GM20000 (cell line): ENCODE measurements around the gene RALGPS1.

Experiments
- DNase-seq: peaks from one replicate; pipeline ENCODE4 v3.0.0; 2012; ENCODE audit warnings: low spot score
- CTCF ChIP-seq: IDR thresholded peaks from 2 replicates; pipeline ENCODE4 v1.5.1; 2012; ENCODE audit warnings: mild to moderate bottlenecking, control low read depth; ENCODE audit errors: extremely low read depth, missing control alignments

Gene RALGPS1

DNA sequence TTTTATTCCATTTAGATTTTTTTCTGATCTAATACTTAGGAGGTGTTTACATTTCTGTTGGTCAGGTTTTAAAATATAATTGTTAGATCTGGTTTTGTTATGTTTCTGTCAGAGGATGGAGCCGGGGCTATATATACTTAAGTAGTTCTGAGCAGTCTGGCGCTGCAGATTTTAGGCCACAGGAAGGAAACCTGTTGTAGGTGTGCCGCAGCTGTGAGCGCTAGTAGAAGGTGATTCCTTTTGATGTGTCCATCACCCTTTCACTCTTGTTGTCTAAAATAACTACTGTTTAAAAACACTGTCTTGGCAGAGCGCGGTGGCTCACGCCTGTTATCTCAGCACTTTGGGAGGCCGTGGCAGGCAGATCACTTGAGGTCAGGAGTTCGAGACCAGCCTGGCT is 37.2 kb upstream of the RALGPS1 start:
- DNase-seq: no peak
- no peak for TF ChIP-seq CTCF

DNA sequence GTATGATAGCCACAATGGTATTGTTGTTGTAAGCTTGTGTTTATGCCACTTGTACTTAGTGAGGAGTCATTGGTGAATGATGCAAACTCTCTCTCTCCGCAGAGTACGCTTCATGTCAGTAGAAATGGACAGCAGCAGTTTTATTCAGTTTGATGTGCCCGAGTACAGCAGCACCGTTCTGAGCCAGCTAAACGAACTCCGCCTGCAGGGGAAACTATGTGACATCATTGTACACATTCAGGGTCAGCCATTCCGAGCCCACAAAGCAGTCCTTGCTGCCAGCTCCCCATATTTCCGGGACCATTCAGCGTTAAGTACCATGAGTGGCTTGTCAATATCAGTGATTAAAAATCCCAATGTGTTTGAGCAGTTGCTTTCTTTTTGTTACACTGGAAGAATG is 35.3 kb upstream of the RALGPS1 start:
- DNase-seq: no peak
- no peak for TF ChIP-seq CTCF

- DNase-seq: no peak
- TF ChIP-seq CTCF: no peak
Observed at GRCh38 chr9:126880226-126880946, 34.2 kb upstream of the RALGPS1 start.

DNA sequence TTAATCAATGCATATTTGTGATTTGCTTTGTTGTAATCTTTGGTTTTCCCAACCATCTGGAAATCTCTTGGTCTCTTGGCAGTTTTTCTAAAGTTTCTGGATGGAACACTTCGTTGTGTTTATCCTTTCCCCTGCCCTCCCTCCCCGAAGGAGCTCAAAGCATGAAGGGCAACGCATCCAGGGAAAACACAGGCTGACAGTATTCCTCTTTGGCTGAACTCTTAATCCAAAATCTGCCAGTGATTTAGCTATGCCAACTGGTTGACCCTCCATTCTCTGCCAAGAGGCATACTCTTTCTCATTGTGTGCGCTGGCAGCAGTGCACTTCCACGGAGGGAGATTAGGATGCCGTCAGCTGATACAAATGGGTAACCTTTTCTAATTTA is 33.6 kb upstream of the RALGPS1 start:
- no peak for TF ChIP-seq CTCF
- no peak for DNase-seq

DNA sequence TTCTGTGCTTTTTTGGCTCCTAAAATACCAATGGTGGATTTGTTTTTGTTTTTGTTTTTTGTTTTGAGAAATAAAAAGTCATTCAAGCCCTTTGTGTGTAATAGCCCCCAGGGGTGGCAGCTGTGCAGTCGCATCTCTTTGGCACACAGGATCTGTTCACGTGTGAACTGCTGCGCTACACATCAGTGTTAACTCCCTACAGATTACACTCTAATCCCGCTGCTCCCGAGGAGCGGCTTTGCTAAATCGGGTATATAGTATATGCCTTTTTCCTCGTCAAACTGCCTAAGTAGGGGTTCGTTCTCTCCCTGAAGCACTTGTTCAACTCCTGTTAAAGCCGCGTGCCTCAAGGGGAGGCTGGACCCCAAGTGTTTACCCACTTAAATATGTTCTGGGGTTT is 31.8 kb upstream of the RALGPS1 start:
- no peak for TF ChIP-seq CTCF
- no peak for DNase-seq

GRCh38 chr9:126883636-126884035 is 30.9 kb upstream of the RALGPS1 start:
- no peak for DNase-seq

More at GRCh38 chr9:126883636-126884035, 30.9 kb upstream of the RALGPS1 start:
- no peak for TF ChIP-seq CTCF
